Ovary (tissue), 9 donors: ENCODE measurements around the gene LARP4B. TPM values are rescaled to one million over a fixed set of nuclear protein-coding genes. Genes with fewer than 3 reads are reported as not detected.

Experiments used
- DNase-seq, 5 donors: peaks; one replicate each; pipeline ENCODE4 v3.0.0-alpha.2; 2019 to 2020
- H3K27ac ChIP-seq, 2 donors: fragments of 200-600 bp; one replicate each; pipeline versions ENCODE4 v1.5.1 to v1.8.0; 2019 to 2022
- H3K27me3 ChIP-seq: fragments of 200-600 bp; one replicate; pipeline ENCODE4 v1.8.0; 2022
- H3K36me3 ChIP-seq: fragments of 200-600 bp; sonication (generic); one replicate; pipeline ENCODE4 v1.5.1; 2019
- H3K4me1 ChIP-seq: one replicate; pipeline ENCODE4 v1.8.1; 2013; ENCODE audit warnings: mild to moderate bottlenecking, moderate library complexity; ENCODE audit not compliant: insufficient read depth
- H3K4me3 ChIP-seq: fragments of 200-600 bp; sonication (generic); one replicate; pipeline ENCODE4 v1.5.1; 2017
- H3K9me3 ChIP-seq, 2 donors: fragments of 200-600 bp in 1 of 2; sonication (generic) in 1 of 2; one replicate each; pipeline versions ENCODE4 v1.5.1 to v1.8.1; 2013 to 2019; ENCODE audit warnings: mild to moderate bottlenecking in 1 of 2, moderate library complexity in 1 of 2
- EP300 ChIP-seq: sonication (generic); formaldehyde crosslinking; IDR thresholded peaks from one replicate; pipeline ENCODE4 v1.6.1; 2017; ENCODE audit warnings: antibody characterized with exemption
- POLR2A ChIP-seq: fragments of 450-650 bp; IDR thresholded peaks from one replicate; pipeline ENCODE4 v1.6.1; 2017; ENCODE audit warnings: antibody characterized with exemption, mild to moderate bottlenecking, moderate library complexity
- WGBS, 3 donors: extraction: QIAGEN DNeasy Blood & Tissue Kit in 1 of 3; methylation state at CpG; one replicate each; pipeline versions ENCODE4 v1.1.5 to v1.1.7; 2013 to 2017; 5-methylcytosine and 5-hydroxymethylcytosine counted together
- intact Hi-C, 4 donors: fragments of 100-400 bp; cut with DNase I; formaldehyde crosslinking; loops; one replicate each; pipeline versions ENCODE4 v1.11.0 to v1.15.1; 2022 to 2023
- polyA plus RNA-seq, 2 donors: library from polyadenylated mRNA; stranded (reverse); fragments of 200-250 nt in 1 of 2; fragments of 350-450 nt in 1 of 2; fragmentation: Illumina TruSeq in 1 of 2; extraction: RNeasy Lipid Tissue Mini Kit (QIAGEN cat#74804) in 1 of 2; gene quantifications; one replicate each; pipeline ENCODE4 v1.2.3, GENCODE V29; 2013 to 2014
- total RNA-seq, 7 donors: library from RNA; depleted of rRNA in 2 of 7; stranded (reverse); fragments of >200 nt in 2 of 7; fragmentation: NEBNext Ultra II Directional in 3 of 7; extraction: Animal tissue kit (Norgen Biotek cat#: 25700) in 3 of 7; gene quantifications; one replicate each; pipeline versions ENCODE4 v1.1.0 to v1.2.4, GENCODE V29; 2016 to 2023
- TF ChIP-seq, protein P1 (sequence below), 3 donors: fragments of 450-650 bp in 2 of 3; fragments of 200-600 bp in 1 of 3; IDR thresholded peaks; one replicate each; pipeline versions ENCODE4 v1.5.1 to v1.8.0; 2016 to 2022; ENCODE audit warnings: antibody characterized with exemption in 3 of 3, mild to moderate bottlenecking in 1 of 3
- donor health status: DM: no; HTN: no; CAD: no; lungs with moderate emphysema.
- donor health status: DM: no; HTN: no; CAD: no.
- donor health status: Bipolar disorder and iron deficiency.
- donor health status: DM: yes; HTN: yes; CAD: no.
- donor health status: DM: no; HTN: no; CAD: no.
- donor health status: DM: yes; HTN: yes; CAD: no.

LARP4B gene
- total and polyA plus RNA-seq, 9 donors = 14.4 to 77.8 (median 54.4) TPM

- Histone ChIP-seq H3K9me3 (no peaks in the 10 kb centered on the region), H3K36me3 (no peaks in the 10 kb centered on the region), H3K4me3 (no peak overlapping the region), H3K4me1 (no peaks in the 10 kb centered on the region), H3K27ac (no peak overlapping the region), H3K27me3 (no peaks in the 10 kb centered on the region)
- intact Hi-C loops = no loop called here
- 85 to 87% (median 85%) methylated on average over 23 of the region's 23 CpGs for WGBS, 3 donors
- TF ChIP-seq POLR2A (no peak), EP300 (no peak)
- TF ChIP-seq, protein P1, sequence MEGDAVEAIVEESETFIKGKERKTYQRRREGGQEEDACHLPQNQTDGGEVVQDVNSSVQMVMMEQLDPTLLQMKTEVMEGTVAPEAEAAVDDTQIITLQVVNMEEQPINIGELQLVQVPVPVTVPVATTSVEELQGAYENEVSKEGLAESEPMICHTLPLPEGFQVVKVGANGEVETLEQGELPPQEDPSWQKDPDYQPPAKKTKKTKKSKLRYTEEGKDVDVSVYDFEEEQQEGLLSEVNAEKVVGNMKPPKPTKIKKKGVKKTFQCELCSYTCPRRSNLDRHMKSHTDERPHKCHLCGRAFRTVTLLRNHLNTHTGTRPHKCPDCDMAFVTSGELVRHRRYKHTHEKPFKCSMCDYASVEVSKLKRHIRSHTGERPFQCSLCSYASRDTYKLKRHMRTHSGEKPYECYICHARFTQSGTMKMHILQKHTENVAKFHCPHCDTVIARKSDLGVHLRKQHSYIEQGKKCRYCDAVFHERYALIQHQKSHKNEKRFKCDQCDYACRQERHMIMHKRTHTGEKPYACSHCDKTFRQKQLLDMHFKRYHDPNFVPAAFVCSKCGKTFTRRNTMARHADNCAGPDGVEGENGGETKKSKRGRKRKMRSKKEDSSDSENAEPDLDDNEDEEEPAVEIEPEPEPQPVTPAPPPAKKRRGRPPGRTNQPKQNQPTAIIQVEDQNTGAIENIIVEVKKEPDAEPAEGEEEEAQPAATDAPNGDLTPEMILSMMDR (IDR thresholded peaks at IDR 0.05) = no peak
- no peak for DNase-seq
Measured at GRCh38 chr10:774661-775244, 156.8 kb downstream of the LARP4B start.

- intact Hi-C loops = no loop called here
- Histone ChIP-seq H3K4me1 (no peaks in the 10 kb centered on the region), H3K9me3 (no peaks in the 10 kb centered on the region), H3K36me3 (no peaks in the 10 kb centered on the region), H3K27me3 (no peaks in the 10 kb centered on the region), H3K4me3 (no peak overlapping the region), H3K27ac (no peak overlapping the region)
- DNase-seq = no peak
- TF ChIP-seq, protein P1 (IDR thresholded peaks at IDR 0.05) = no peak
- TF ChIP-seq POLR2A = no peak
- no peak for TF ChIP-seq EP300
- 84 to 90% (median 85%) methylated on average over 13 of the region's 13 CpGs for WGBS, 3 donors
Measured at GRCh38 chr10:774223-774622, 157.3 kb downstream of the LARP4B start.

DNA sequence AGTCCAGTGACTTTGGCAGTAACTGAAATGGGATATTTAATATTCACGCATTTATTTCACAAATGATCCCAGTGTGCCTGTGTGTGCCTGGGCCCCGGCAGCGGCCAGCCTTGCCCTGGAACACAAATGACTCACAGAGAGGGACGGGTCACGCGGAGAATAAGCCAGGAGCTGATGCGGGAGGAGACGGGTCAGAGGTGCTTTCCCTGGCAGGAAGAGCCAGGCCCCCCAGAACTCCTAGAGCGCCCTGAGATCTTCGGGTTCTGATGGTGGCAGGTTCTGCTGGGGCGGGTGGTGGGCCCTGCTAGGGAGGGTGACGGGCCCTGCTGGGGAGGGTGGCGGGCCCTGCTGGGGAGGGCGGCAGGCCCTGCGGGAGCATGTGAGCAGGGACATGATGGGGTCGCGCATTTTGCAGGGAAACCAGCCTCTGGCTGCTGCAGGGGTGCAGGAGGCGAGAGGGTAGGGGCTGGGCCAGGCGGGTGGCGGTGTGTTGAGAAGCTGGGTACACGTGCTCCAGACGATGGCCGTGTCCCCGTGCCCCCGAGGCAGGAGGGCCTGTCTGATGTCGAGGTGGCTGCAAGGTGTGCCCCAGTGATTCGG lies 157.8 kb downstream of the LARP4B start:
- no peak overlapping the region for H3K27ac ChIP-seq
- no peaks in the 10 kb centered on the region for H3K9me3 ChIP-seq
- TF ChIP-seq POLR2A = no peak
- TF ChIP-seq, protein P1 (IDR thresholded peaks at IDR 0.05) = no peak
- no peak for TF ChIP-seq EP300
- H3K36me3 ChIP-seq = no peaks in the 10 kb centered on the region
- 89 to 92% (median 92%) methylated on average over 27 of the region's 27 CpGs for WGBS, 3 donors
- intact Hi-C loops = no loop called here
- DNase-seq = no peak
- H3K4me3 ChIP-seq = no peak overlapping the region
- H3K4me1 ChIP-seq = no peaks in the 10 kb centered on the region
- H3K27me3 ChIP-seq = no peaks in the 10 kb centered on the region

DNA sequence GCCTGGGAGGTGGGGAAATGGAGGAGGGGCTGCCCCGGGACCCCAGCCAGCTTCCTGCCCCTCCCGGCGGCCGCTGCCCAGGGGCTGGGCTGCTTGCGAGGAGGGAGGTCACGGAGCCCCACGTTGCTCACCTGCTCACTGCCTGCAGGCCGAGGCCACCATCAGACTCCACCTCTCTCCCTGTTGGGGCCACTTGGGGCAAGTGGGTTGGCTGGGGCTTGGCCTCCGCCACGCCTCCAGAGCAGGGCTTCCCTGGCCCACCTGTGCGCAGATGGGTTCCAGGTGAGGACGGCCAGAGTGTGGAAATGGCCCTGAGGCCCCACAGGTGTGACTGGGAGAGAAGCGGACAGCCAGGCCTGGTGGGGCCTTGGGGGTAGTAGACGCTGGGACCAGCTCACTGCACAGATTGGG lies 159.3 kb downstream of the LARP4B start:
- TF ChIP-seq, protein P1 (IDR thresholded peaks at IDR 0.05) = no peak
- no peak for TF ChIP-seq EP300
- no peak for TF ChIP-seq POLR2A
- intact Hi-C loops = no loop called here
- WGBS, 3 donors = 59 to 62% (median 60%) methylated on average over 14 of the region's 14 CpGs
- peaks cover 0 to 3% of the 10 kb centered on the region in 2 donors for H3K9me3 ChIP-seq
- H3K27me3 ChIP-seq = no peaks in the 10 kb centered on the region
- H3K27ac ChIP-seq = no peak overlapping the region
- no peaks in the 10 kb centered on the region for H3K4me1 ChIP-seq
- no peaks in the 10 kb centered on the region for H3K36me3 ChIP-seq
- no peak overlapping the region for H3K4me3 ChIP-seq
- DNase-seq = no peak
